PC-9 (cell line): ENCODE results near the gene PLSCR4. TPM values are rescaled to one million over a fixed set of nuclear protein-coding genes. Genes with fewer than 3 reads are reported as not detected.

Experiments used
- BruUV-seq: library from RNA; stranded (reverse); fragments of 400-500 nt; replicated peaks from 2 replicates; lab custom pipeline; 2021; lab: Mats Ljungman, UMichigan
- CTCF ChIA-PET: fragments of 300-600 bp; sonication (Branson Sonifier 250); formaldehyde crosslinking; loops from one replicate; lab custom pipeline; 2022; ENCODE audit warnings: antibody characterized with exemption; lab: Charles Lee
- POLR2A ChIA-PET: fragments of 300-600 bp; sonication (Branson Sonifier 250); formaldehyde crosslinking; loops from one replicate; lab custom pipeline; 2022; ENCODE audit warnings: antibody characterized with exemption; ENCODE audit not compliant: unreplicated experiment; lab: Charles Lee
- DNase-seq, 2 experiments: peaks; one replicate each; pipeline versions ENCODE4 v3.0.0 to v3.0.0-alpha.2; 2015 to 2022; ENCODE audit warnings: mixed read lengths in 1 of 2
- H2AFZ ChIP-seq: fragments of 200-600 bp; sonication (generic); 2 replicates; pipeline ENCODE4 v1.8.1; 2017; ENCODE audit warnings: antibody characterized with exemption
- H3F3A ChIP-seq: fragments of 200-600 bp; sonication (generic); 2 replicates; pipeline ENCODE4 v1.8.1; 2017; ENCODE audit warnings: antibody characterized with exemption, mild to moderate bottlenecking, low read depth; ENCODE audit not compliant: insufficient read depth
- H3K27ac ChIP-seq: fragments of 200-600 bp; sonication (generic); 2 replicates; pipeline ENCODE4 v1.6.1; 2016; ENCODE audit warnings: mixed run types
- H3K27me3 ChIP-seq: fragments of 200-600 bp; sonication (generic); 2 replicates; pipeline ENCODE4 v1.6.1; 2016; ENCODE audit warnings: low read depth, mixed run types; ENCODE audit not compliant: insufficient read depth
- H3K36me3 ChIP-seq: fragments of 200-600 bp; sonication (generic); 2 replicates; pipeline ENCODE4 v1.6.1; 2016; ENCODE audit warnings: low read depth, mixed run types
- H3K4me1 ChIP-seq: fragments of 200-600 bp; sonication (generic); replicated peaks from 2 replicates; pipeline ENCODE4 v1.6.1; 2016; ENCODE audit warnings: mixed run types; ENCODE audit not compliant: insufficient read depth
- H3K4me2 ChIP-seq: fragments of 200-600 bp; sonication (generic); 2 replicates; pipeline ENCODE4 v1.6.1; 2017; ENCODE audit warnings: mixed run types
- H3K4me3 ChIP-seq: fragments of 200-600 bp; sonication (generic); 2 replicates; pipeline ENCODE4 v1.6.1; 2016; ENCODE audit warnings: mixed run types
- H3K79me2 ChIP-seq: fragments of 200-600 bp; sonication (generic); 2 replicates; pipeline ENCODE4 v1.6.1; 2017; ENCODE audit warnings: low read depth, mixed run types
- H3K9me2 ChIP-seq: fragments of 200-600 bp; sonication (generic); 2 replicates; pipeline ENCODE4 v1.8.1; 2017; ENCODE audit warnings: mild to moderate bottlenecking; ENCODE audit not compliant: insufficient read depth
- H3K9me3 ChIP-seq: fragments of 200-600 bp; sonication (generic); 2 replicates; pipeline ENCODE4 v1.8.1; 2016; ENCODE audit warnings: low read depth; ENCODE audit not compliant: insufficient read depth
- H4K20me1 ChIP-seq: fragments of 200-600 bp; sonication (generic); 2 replicates; pipeline ENCODE4 v1.8.1; 2017; ENCODE audit not compliant: insufficient read depth
- CTCF ChIP-seq: fragments of 200-600 bp; sonication (generic); conservative IDR thresholded peaks from 2 replicates; pipeline ENCODE4 v1.6.1; 2017; ENCODE audit warnings: mixed run types, antibody characterized with exemption, mild to moderate bottlenecking, moderate library complexity
- EZH2 ChIP-seq: fragments of 200-600 bp; sonication (generic); IDR thresholded peaks from 2 replicates; pipeline ENCODE4 v1.8.0; 2017; ENCODE audit warnings: antibody characterized with exemption, low read depth
- intact Hi-C: fragments of 100-400 bp; cut with micrococcal nuclease; formaldehyde crosslinking; loops from one replicate; pipeline ENCODE4 v1.10.0; 2022; ENCODE audit not compliant: unreplicated experiment
- total RNA-seq: library from RNA; stranded (reverse); gene quantifications from 2 replicates; pipeline ENCODE4 v1.2.3, GENCODE V29; 2021

Gene PLSCR4
- total RNA-seq, 1 experiment from 2014 or later, result 8.4 TPM

- H3K9me3 ChIP-seq, result no peaks in the 10 kb centered on the region
- no peak overlapping the region for H2AFZ ChIP-seq
- H4K20me1 ChIP-seq, result no peaks in the 10 kb centered on the region
- no peak overlapping the region for H3K4me2 ChIP-seq
- H3K27ac ChIP-seq, result no peak overlapping the region
- H3K27me3 ChIP-seq, result no peaks in the 10 kb centered on the region
- BruUV-seq, result no TSS peak
- intact Hi-C loops, result no loop called here
- TF ChIP-seq EZH2, result no peak
- TF ChIP-seq CTCF, result no peak
- ChIA-PET POLR2A (no interaction called here), CTCF (no interaction called here)
- DNase-seq, result no peak
- H3K36me3 ChIP-seq, result no peaks in the 10 kb centered on the region
- H3K4me3 ChIP-seq, result no peak overlapping the region
- no peaks in the 10 kb centered on the region for H3F3A ChIP-seq
- no peaks in the 10 kb centered on the region for H3K9me2 ChIP-seq
- H3K4me1 ChIP-seq, result no peaks in the 10 kb centered on the region
- H3K79me2 ChIP-seq, result no peaks in the 10 kb centered on the region
These were observed 81.0 kb downstream of the PLSCR4 start for GRCh38 chr3:146169891-146170290.

GRCh38 chr3:146166826-146167225 lies 84.1 kb downstream of the PLSCR4 start:
- DNase-seq, result no peak
- no peaks in the 10 kb centered on the region for H4K20me1 ChIP-seq
- H3K9me2 ChIP-seq, result no peaks in the 10 kb centered on the region
- no peaks in the 10 kb centered on the region for H3K36me3 ChIP-seq
- no peaks in the 10 kb centered on the region for H3K9me3 ChIP-seq
- H3F3A ChIP-seq, result no peaks in the 10 kb centered on the region; the same call in 1 of the 2 replicates
- H3K4me1 ChIP-seq, result peaks cover 13% of the 10 kb centered on the region
- no peaks in the 10 kb centered on the region for H3K27me3 ChIP-seq
- intact Hi-C loops, result no loop called here
- no peaks in the 10 kb centered on the region for H3K79me2 ChIP-seq
- no TSS peak for BruUV-seq
- no peak overlapping the region for H3K27ac ChIP-seq
- no peak overlapping the region for H3K4me3 ChIP-seq
- no peak for TF ChIP-seq EZH2
- TF ChIP-seq CTCF, result no peak
- POLR2A ChIA-PET, result no interaction called here
- no peak overlapping the region for H2AFZ ChIP-seq
- CTCF ChIA-PET, result interaction anchor here (0.6 to 0.7 kb wide), 3 partner anchors 21 to 455 kb away, joined by 3 to 6 read pairs (median 6); no protein-coding TSS in a partner anchor
- no peak overlapping the region for H3K4me2 ChIP-seq

- Histone ChIP-seq H2AFZ (no peak overlapping the region), H3K4me3 (no peak overlapping the region), H3K79me2 (no peaks in the 10 kb centered on the region), H3K4me1 (peaks cover 13% of the 10 kb centered on the region), H3K9me3 (no peaks in the 10 kb centered on the region), H3K27ac (no peak overlapping the region), H3F3A (no peaks in the 10 kb centered on the region; the same call in 1 of the 2 replicates), H4K20me1 (no peaks in the 10 kb centered on the region), H3K9me2 (no peaks in the 10 kb centered on the region), H3K36me3 (no peaks in the 10 kb centered on the region), H3K4me2 (no peak overlapping the region), H3K27me3 (no peaks in the 10 kb centered on the region)
- ChIA-PET POLR2A (interaction anchor here (0.7 kb wide), 1 partner anchor 359 kb away, joined by 5 read pairs; no protein-coding TSS in a partner anchor), CTCF (interaction anchor here (0.6 to 0.7 kb wide), 2 partner anchors 297 to 455 kb away, joined by 3 to 6 read pairs; no protein-coding TSS in a partner anchor)
- no peak for TF ChIP-seq CTCF
- TF ChIP-seq EZH2, result no peak
- BruUV-seq, result no TSS peak
- intact Hi-C loops, result no loop called here
- DNase-seq, result no peak
These were observed 84.5 kb downstream of the PLSCR4 start for GRCh38 chr3:146166415-146166821.
